IPS-18c (cell line): ENCODE data around the gene SIGLEC7.
"Not testable (repeated sequence)": the region's sequence is repeated elsewhere in the genome, so short reads cannot be mapped to it uniquely, and the experiment has no call there.

Experiments
- H3K4me3 ChIP-seq: 2 replicates; pipeline ENCODE4 v1.7.0; 2013; ENCODE audit warnings: low read depth, mild to moderate bottlenecking, low read length, moderate library complexity; ENCODE audit not compliant: insufficient read depth
- H3K9me3 ChIP-seq: one replicate; pipeline ENCODE4 v1.6.1; 2013; ENCODE audit warnings: mild to moderate bottlenecking, low read length, moderate library complexity; ENCODE audit not compliant: control insufficient read depth, insufficient read depth

Gene SIGLEC7

DNA sequence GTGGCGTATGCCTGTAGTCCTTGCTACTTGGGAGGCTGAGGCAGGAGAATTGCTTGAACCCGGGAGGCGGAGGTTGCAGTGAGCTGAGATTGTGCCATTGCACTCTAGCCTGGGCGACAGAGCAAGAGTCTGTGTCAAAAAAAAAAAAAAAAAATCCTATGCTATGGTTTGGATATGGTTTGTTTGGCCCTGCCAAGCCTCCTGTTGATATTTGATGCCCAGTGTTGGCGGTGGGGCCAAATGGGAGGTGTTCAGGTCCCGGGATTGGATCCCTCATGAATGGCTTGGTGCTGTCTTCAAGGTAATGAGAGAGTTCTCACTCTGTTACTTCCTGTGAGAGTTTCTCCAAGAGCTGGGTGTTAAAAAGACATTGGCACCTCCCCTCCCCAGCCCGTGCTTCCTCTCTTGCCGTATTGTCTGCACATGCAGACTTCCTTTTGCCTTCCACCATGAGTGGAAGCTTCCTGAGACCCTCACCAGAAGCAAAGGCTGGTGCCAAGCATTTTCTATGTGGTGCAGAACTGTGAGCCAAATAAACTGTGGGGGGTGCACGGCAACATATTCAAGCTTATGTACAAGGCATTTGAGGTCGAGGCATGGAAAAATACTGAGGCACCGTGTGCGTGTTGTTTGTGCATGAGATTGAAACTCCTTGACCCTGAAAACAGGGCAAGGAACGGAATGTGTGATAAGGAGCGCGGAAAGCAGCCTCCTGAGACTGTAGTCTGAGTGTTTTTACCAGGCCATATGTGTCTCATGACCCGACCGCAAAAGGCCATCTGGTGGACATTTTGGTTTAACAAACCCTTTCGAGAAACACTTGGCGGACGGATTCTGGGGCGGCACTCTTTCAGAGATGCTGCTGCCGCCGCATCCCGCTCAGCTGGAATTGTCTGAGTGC lies 10.1 kb upstream of the SIGLEC7 start:
- no peaks in the 10 kb centered on the region for H3K9me3 ChIP-seq

DNA sequence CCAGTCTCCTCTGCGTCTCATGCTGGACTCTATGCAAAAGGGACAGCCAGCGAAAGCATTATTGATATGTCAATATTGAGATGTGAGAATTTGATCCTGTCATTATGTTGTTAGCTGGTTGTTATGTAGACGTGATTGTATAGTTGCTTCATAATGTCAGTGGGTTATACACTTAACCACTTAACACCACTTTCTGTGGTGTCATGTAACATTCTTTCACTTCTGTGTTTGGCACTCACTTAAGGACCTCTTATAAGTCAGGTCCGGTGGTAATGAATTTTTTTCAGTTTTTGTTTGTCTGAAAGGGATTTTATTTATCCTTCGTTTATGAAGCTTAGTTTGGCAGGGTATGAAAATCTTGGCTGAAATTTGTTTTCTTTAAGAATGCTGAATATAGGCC lies 7.1 kb upstream of the SIGLEC7 start:
- no peak overlapping the region for H3K4me3 ChIP-seq
- H3K9me3 ChIP-seq = no peaks in the 10 kb centered on the region

More for the DNA sequence above, 10.1 kb upstream of the SIGLEC7 start:
- no peak overlapping the region for H3K4me3 ChIP-seq

DNA sequence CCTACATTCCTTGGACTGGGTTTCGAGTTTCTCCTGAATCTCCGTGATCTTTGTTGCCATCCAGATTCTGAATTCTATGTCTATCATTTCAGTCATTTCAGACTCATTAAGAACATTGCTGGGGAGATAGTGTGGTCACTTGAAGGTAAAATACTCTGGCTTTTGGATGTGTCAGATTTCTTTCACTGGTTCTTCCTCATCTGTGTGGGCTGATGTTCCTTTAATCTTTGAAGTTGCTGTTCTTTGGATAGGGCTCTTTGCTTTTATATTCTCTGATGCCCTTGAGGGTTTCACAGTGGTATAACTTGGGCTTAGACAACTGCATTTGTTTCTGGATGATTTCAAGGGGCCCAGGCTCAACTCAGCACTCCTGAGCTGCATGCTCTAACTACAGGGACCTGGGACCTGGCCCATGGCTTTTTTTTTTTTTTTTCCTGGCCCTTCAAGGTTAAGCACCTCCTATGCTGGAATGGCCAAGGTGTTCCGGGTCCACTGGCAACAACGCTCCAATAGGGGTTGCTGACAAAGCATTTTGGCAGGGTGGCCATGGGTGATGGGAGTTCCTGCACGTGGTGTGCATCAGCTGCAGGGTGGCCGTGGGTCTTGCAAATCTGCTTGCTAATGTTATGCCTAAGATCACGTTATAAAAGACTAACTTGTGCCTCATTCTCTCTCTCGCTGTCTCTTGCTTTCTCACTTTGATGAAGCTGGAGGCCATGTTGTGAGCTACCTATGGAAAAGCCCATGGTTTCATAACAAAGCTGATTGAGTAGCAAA lies 5.9 kb upstream of the SIGLEC7 start:
- Histone ChIP-seq H3K9me3 (no peaks in the 10 kb centered on the region), H3K4me3 (no peak overlapping the region)

DNA sequence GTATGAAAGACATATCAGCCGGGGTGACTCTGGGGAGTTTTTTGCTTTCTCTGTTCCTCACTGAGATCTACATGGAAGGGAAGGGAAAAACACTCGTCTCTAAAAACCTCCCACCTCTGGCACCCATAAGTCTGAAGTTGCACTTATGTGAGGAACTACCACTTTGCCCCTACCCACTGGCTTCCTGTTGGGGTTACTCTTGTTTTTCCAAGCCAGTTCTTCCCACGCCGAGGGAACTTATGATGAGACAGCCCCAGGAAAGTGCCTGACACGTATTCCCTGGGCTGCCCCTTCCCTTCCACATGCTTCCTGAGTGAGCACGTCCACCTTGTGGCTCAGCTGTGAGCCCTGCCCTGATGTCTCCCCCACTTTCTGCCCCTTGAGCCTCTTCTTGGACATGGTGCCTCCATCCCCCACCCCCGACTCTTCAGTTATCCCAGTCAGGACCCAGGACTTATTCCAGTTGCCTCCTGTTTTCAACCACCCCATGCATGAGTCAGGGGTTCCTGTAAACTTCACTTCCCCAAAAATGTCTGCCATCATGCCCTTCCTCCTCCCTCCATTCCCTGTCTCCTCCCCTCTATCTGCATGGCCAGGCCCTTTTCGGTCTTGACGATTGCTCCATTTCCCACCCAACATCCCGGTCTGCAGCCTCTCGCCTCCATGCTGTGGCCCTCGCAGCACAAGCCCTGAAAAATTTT lies 5.1 kb upstream of the SIGLEC7 start:
- Histone ChIP-seq H3K4me3 (no peak overlapping the region), H3K9me3 (no peaks in the 10 kb centered on the region)

GRCh38 chr19:51137792-51138425 lies 4.2 kb upstream of the SIGLEC7 start:
- no peaks in the 10 kb centered on the region for H3K9me3 ChIP-seq
- no peak overlapping the region for H3K4me3 ChIP-seq

DNA sequence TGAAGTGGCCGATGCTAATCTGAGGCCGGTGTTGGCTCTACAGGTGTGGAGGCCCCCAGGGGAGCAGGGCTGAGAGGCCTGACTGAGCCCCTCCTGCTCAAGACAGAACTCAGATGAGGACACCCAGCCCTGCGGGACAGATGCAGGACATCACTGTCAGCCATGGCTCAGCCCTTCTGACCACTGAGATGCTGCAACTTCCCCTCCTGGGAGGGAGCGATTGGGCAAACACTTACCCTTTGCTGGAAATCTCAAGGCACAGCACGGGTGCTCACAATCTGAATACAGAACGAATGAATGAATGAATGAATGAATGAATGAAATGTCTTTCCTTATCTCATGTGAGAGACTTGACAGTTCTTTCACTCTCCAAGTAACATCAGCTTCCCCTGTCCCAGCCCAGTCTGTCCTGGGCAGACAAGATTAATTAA lies 3.5 kb upstream of the SIGLEC7 start:
- no peak overlapping the region for H3K4me3 ChIP-seq
- H3K9me3 ChIP-seq = no peaks in the 10 kb centered on the region

- H3K9me3 ChIP-seq = no peaks in the 10 kb centered on the region
- H3K4me3 ChIP-seq = no peak overlapping the region
These were observed 2.6 kb upstream of the SIGLEC7 start for GRCh38 chr19:51139299-51140014.

GRCh38 chr19:51140441-51140840 lies 1.7 kb upstream of the SIGLEC7 start:
- Histone ChIP-seq H3K4me3 (no peak overlapping the region), H3K9me3 (no peaks in the 10 kb centered on the region)

DNA sequence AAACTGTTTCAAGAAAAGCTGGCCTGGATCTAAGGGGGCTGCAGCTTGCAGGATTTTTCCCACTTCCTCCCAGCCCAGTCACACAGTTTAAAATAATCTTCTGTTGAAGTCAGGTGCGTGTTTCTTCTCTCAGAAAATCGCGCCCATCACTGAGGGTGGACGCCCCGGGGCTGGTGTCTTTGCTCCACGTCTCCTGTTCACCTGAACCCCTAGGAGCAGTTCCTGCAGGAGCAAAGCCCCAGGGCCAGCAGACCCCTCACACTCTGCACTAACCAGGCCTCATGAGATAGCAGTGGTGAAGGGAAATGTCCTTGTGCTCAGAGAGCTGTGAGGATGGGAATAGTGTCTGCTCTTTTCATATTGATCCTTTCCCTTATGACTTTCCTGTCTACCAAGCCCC lies 920 bp upstream of the SIGLEC7 start:
- H3K4me3 ChIP-seq = no peak overlapping the region

GRCh38 chr19:51142809-51143475 lies 841 bp downstream of the SIGLEC7 start:
- H3K9me3 ChIP-seq, H3K4me3 ChIP-seq: not testable (repeated sequence)

More for the DNA sequence above, 920 bp upstream of the SIGLEC7 start:
- no peaks in the 10 kb centered on the region for H3K9me3 ChIP-seq

DNA sequence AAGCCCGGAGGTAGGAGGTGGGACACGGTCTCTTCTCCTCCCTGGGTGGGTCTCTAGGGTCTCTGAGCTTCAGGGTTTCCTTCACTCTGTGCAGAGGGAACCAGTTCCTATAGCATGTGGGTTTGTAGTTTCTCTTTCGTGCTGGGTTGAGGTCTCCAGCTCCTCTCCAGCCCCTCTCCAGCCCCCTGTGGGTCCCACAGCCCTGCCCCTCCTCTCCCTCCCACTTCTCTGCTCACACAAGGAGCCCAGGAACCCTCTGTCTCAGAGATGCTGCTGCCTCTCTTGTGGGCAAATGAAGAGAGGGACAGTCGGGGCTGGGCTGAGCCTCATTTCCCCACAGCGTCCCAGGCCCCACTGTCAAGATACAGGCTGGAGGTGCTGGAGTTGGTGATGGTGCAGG lies 1.4 kb downstream of the SIGLEC7 start:
- no peak overlapping the region for H3K4me3 ChIP-seq
- H3K9me3 ChIP-seq = no peaks in the 10 kb centered on the region

GRCh38 chr19:51144482-51145045 lies 2.5 kb downstream of the SIGLEC7 start:
- no peak overlapping the region for H3K4me3 ChIP-seq
- no peaks in the 10 kb centered on the region for H3K9me3 ChIP-seq

DNA sequence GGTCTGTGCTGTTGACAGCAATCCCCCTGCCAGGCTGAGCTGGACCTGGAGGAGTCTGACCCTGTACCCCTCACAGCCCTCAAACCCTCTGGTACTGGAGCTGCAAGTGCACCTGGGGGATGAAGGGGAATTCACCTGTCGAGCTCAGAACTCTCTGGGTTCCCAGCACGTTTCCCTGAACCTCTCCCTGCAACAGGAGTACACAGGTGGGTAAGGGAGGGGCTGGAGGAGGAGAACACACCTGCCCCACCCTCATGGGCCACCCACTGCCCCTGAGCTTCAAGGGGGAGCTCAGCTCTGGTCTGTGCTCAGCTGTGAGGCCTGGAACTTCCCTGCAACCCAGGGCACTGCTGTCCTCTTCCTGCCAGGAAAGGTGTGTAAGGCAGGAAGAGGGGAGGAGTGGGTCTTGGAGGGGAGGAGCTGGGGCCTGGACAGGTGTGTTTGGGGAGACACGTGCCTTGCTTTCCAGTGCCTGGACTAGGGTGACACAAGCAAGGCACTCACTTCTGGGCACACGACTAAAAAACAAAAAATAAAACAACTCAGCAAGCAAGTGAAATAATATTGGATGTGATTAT lies 3.9 kb downstream of the SIGLEC7 start:
- no peak overlapping the region for H3K4me3 ChIP-seq
- H3K9me3 ChIP-seq = no peaks in the 10 kb centered on the region

DNA sequence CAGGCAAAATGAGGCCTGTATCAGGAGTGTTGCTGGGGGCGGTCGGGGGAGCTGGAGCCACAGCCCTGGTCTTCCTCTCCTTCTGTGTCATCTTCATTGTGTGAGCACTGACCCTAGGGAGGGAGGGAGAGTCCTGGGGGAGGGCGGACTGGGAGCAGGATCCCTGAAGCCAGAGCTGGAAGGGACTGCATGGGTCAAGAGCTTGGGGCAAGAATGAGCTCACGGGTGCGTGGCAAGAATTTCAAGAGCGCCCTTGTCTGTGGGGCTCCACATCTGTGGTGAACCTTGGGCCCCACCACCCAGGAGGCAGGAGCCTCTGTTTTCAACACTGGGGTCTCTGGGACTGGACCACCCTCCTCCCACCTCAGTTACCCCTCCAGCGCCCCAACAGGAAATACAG lies 4.7 kb downstream of the SIGLEC7 start:
- no peak overlapping the region for H3K4me3 ChIP-seq
- no peaks in the 10 kb centered on the region for H3K9me3 ChIP-seq

DNA sequence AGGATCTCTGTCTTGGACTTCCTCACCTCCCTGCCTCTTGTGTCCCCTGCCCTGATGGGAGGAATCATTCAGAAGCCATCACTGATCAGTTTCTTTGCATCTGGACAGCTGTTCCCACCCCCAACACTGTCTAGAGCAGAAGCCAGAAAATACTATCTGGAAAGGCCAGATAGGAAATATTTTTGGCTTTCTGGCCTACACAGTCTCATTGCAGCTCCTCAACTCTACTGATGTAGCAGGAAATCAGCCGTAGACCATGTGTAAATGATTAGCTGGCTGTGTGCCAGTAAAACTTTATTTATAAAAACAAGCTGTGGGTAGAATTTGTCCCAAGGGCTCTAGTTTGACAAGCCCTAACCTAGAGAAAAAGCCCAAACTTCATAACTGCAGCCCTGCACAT lies 5.6 kb downstream of the SIGLEC7 start:
- H3K9me3 ChIP-seq = no peaks in the 10 kb centered on the region
- no peak overlapping the region for H3K4me3 ChIP-seq

GRCh38 chr19:51148580-51148979 lies 6.5 kb downstream of the SIGLEC7 start:
- no peaks in the 10 kb centered on the region for H3K9me3 ChIP-seq
- H3K4me3 ChIP-seq = no peak overlapping the region
